HG03442 (cell line): ENCODE measurements around the gene MAP3K20.

Source experiments
- ATAC-seq: cut with Tn5 transposase; IDR thresholded peaks from one replicate; pipeline ENCODE4 v1.9.1; 2021; ENCODE audit warnings: mild to moderate bottlenecking, moderate library complexity; ENCODE audit not compliant: unreplicated experiment

MAP3K20 gene

DNA sequence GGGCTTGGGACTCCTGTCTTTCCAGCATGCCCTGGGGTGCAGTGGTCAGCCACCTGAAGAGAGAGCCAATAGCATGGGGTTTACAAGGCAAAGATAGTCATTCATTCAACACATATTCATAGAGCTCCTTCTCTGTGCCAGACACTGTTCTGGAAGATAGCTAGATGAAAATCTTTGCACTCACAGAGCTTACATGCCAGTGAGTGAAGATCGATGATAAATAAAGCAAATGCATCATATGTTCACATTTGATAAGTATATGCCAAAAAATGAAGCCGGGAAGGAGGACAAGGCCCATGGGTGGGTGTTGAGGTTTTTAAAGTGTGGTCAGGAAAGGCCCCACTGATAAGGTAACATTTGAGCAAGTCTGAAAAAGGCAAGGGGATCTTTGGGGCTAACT is 148.2 kb downstream of the MAP3K20 start:
- no peak for ATAC-seq

DNA sequence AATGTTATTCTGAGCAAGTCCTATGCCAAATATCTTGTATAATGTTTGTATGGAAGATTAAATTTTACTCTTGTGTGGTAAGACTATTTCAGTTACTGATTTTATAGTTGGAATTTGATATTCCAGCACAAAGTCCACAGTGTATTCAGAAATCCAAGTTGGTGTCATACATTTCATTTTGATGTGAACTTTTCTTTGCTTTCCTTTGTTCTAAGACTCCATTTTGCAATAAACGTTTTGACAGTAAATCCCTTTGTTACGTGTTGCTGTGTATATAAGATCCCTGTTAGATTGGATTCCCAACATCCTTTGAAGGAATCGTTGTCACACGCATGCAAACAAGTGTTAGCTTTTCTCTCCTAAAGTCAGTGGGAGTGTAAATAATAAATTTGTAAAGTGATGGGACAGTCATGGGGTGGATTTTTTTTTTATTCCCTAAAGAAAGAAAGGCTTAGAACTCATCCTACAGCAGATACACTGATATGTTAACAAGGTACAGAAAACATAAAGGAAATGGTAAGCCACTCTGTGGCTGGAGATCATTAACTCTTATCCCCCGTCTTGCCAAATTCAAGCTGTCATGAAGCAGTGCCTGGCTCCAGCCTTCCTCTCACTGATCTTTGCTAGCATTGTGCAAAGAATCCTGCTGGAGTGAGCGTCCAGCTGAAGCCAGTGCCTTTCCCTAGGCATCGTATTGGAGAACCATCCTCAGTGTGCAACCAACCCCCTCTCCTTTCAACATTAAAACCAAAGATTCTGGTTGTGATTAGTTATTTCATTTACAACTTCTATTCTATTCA is 151.5 kb downstream of the MAP3K20 start:
- no peak for ATAC-seq

DNA sequence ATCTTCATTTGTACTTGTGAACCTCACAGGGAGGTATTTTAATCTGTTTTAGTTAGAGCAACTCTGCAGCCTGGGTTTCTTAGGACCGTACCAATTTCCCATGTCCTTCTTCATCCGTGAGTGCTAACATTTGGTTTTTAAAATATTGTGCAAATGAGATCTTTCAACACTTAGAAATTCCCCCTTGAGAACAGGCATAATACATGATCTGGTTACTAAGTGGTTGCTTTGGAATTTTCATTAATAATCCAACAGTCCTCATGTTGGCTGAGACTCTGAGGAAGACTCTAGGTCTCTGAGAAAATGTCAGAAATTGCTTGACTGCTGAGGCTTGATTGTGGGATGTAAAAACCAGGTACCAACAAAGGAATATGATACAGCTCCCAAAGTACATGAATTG is 153.4 kb downstream of the MAP3K20 start:
- ATAC-seq = no peak

DNA sequence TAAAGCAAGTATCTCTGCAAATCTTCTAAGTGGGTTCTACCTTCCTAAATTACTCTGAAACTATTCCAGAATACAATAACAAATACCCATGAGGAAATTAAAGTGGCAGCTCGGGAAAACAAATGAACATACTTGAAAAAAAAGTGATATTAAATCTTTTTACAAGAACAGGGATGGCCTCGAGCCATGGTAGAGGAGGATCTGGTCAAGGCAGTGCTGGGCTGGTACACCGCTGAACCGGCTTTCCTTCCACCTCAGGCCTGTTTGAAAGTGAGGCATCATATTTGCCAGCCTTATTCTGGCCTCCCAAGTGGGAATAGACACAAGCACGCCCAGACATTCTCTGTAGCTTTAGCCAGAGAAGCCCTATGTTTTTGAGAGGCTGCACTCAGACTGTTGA is 154.5 kb downstream of the MAP3K20 start:
- ATAC-seq = no peak

DNA sequence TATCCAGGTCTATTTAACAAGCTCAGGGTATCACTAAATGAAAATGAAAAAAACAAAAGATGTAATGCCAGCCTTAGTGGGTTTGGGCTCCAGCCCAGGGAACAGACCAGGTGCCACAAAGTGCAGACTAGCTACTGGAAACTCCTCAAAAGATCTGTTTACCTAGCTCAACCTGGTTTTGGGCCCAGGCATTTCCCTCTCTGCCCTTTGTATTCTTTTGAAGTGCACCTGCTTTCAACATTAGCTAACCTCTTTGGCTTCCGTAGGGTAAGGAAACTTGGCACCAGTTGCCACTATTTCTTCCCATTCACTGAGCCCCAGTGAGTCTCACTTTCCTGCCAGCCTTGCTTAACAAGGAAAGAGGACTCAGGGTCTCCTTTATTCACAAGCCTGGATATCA is 155.4 kb downstream of the MAP3K20 start:
- no peak for ATAC-seq

DNA sequence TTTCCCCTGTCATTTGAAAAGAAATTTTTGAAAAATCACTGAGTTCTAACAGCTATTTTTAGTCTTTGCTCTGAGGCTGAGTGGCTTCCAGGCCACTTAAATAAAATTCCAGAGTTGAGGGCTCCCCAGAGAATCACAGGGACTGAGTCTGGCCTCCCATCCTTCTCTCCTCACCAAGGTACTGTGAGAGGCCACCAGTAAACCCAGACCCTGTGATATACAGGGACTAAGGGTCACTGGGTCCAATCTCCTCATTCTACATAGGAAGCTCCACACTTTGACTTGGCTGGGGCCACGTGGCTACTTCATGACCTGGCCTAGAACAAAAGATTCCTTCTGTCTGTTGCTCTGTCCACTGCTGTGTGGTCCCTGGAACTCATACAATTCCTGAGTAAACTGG is 155.8 kb downstream of the MAP3K20 start:
- no peak for ATAC-seq

DNA sequence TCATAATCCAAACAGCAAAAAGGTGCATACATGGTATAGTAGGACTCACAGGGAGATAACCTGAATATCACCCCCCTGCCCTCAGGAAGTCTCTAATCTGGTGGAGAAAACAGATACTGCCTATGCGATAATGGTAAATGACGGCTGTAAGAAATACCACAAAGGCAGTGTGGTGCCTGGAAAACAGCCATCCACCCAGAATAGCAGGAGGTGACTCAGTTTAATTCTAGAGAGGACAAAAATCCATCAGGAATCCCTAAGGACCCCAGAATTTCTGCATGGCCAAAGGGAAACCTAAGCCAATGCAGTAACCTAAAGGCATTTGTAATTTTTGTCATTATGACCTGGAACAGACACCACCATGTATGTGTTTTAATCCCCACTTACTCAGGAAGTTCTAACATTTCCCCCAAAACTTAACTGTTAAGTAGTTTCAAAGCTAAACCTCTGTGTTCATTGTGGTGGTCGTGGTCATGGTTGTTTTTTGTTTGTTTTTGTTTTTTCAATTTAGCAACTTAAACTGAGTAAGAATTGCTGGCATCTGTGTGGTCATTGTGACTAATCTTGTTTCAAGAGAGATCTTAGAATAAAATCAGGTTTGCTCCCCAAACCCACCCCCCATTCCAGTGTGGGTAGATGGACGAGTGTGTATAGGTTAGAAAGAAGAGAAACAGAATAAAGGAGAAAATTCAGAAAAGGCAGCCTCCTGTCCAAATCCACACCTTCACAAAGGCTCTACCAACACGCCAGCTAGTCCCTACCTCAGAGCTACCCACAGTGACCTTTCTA is 157.5 kb downstream of the MAP3K20 start:
- ATAC-seq = no peak

DNA sequence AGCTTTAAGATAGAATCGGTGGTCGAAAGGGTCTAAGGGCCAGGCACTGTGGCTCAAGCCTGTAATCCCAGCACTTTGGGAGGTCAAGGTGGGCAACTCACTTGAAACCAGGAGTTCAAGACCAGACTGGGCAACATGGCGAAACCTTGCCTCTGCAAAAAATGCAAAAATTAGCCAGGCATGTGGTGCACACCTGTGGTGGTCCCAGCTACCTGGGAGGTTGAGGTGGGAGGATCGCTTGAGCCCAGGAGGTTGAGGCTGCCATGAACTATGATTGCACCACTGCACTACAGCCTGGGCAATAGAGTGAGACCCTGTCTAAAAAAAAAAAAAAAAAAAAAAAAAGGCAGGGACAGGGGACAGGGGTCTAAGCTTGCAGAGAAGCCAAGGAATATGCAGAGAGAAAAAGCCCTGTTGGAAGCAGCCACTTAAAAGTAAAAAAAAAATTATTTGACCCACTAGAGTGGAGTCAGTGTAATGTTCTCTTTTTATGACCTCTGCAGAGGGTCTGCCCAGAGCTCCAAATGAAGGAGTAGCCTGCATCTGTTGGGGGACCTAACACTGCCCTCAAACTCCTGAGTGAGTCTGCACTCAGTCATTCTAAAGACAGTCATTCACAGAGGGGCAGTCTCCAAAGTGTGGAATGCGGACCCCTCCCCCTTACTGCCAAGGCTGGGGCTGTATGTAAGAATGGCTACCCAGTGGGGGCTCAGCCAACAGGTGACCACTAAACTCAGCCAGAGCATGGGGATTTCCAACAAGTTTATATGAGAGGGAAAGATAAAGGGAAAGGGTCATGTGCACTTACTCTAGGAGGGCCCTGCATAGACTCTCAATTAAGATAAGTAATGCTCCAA is 160.5 kb downstream of the MAP3K20 start:
- ATAC-seq = no peak

DNA sequence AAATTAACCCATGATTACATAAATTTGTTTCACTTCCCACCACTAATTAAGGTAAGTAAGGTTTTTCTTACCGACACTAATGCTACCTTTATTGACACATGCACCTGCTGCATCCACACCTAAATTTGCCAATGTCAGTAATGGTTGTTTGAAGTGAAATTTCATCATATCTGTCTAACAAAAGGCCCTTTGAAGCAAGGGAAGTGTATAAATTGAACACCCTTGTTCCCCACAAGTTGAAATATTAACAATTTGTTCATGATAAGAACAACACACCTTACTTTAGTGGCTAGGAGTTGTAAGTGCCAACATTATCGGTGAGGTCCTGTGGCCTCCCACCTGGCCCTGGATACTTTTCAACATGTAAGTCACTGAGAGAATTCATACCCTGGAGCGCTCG is 162.7 kb downstream of the MAP3K20 start:
- ATAC-seq = no peak

DNA sequence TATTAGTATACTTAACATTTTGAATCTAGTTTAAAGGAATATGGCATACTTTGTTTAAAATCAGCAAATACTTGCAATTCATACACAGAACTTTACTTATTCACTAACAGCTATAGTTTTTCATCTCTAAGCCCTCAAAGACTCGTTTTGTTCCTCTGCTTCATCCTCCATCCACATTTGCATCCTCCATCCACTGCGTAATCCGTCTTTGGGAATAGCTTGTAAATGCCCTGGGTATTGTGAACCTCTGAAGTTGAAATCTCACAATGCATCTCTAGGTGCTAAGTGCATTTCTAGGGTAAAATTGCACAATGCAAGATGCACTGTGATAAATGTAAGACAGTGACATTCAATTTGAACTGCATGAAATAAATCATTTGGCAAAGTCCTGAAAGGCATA is 163.2 kb downstream of the MAP3K20 start:
- ATAC-seq = no peak

DNA sequence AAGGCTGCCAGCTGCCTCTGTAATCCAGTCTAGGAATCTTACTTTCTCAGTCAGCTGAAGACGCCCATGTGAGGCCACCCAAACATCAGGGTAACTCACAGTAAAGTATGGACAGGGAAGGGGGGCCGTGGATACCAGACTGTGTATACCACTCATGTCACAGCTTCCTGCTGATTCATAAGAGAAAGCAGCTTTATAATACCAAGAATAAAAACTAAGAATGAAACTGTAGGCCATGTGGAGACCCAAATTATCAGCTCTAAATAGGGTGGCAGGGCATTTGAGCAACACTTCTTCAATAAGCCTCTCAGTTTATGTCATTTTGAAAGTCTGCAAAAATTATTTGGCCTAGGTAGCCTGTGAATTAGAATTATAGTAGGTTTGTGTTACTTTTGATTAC is 164.0 kb downstream of the MAP3K20 start:
- ATAC-seq = peak; percentile 97

DNA sequence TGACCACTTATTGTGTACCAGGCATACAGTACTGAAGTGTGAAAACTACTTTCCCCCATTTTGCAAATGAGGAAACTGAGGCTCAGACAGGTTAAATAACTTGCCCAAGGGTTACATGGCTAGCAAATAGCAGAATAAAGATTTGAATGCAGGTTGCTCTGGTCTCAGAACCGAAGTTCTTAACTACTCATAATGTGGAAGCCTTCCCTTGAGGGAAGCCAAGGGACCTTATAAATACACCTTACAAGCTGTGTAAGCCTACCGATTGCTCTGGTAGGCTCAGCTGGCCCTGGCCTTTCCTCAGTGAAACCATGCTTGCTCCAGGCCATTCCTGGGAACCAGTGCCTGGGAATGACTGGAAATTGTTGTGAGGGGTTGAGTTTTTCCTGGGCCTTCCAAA is 164.4 kb downstream of the MAP3K20 start:
- ATAC-seq = peak; percentile 7

DNA sequence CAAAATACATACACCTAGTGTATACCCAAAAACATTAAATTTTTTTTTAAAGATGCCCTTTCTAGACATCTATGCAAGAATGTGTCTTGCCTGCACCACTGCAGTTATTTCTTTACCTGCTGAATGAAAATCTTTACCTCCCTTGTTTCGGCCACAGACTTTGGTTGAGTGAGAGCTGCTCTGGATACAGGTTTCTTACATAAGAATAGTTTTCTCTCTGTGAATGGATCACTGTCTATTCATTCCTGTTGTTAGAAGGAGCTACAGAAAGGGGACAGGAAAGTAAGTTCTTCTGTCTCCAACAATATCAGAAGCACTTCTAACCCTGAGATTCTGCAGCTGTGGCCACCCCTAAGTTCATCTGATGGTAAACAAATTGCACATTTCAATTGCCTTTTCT is 166.0 kb downstream of the MAP3K20 start:
- ATAC-seq = no peak

DNA sequence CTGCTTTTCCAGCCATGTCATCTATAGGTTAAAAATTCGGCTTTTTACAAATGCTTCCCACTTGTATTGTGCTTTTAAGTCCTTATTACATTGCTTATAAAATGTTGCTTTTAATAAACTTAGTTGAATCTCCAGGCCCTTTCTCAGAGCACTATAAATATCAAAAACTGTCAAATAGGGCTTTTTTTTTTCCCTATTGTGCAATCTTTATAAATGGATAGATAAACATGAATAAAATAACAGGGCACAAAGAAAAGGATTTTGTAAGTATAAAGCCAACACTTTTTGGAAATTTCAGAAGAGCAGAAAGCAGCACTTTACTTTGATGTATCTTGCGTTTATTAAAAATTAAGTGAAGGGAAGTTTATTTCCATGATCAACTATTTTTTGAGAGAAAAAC is 171.5 kb downstream of the MAP3K20 start:
- no peak for ATAC-seq

DNA sequence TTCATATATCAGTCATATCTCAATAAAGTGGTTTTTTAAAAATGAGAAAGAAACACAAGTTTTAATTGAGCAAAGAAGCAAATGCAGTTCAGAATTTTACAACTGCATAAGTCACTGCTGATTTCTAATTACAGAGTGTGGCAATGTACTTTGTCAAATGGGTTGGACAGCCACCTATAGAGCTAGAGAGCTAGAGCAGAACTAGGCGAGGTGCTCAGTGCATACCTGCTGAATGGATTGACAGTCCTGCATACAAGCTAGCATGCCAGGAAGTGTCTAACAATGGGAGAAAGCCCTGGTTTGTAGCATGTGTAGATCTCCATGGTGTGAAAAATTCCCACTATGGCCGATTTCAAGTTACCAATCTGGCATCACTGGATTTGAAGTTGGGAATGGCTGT is 172.7 kb downstream of the MAP3K20 start:
- no peak for ATAC-seq

DNA sequence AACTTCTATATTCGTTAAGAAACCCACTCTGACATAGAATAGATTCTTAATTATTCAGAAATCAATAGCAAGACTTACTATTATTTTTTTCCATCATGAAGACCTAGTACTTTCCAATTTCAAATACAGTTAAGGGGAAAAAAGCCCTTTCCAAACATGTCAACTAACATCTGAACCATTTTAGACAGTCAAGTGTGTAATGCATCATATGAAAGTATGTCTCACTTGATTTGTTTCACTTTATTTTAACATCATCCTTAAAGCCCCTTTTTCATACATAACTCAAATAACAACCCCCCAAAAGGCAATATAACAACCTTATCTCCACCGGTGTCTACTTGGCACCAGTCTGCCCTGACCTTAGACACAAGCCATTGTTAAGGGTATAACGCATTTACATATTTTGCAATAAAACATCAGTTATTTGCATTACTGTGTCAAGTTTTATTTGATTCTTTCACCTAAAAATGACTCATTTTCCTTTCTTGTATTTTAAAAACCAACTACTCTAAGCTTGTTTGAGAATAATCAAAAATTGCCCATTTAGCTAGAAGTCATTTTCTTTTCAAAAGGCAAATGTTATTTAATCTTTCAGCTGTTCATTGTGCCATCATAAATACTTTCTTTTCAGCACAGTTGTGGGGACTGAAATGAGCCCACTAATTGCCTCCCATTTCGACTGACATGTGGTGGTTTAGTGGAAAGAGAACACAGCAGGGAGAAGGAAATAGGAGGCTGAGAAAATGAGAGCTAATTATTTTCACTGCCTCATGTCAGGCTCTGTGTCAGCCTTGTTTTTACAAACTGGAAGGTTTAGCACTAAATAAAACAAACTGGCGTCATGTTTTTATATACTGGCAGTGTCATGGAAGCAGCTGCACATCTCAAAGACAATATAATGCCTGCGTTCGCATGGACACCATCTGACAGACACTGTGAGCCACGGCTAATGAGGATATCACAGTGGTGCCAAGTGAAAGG is 174.3 kb downstream of the MAP3K20 start:
- ATAC-seq = no peak

DNA sequence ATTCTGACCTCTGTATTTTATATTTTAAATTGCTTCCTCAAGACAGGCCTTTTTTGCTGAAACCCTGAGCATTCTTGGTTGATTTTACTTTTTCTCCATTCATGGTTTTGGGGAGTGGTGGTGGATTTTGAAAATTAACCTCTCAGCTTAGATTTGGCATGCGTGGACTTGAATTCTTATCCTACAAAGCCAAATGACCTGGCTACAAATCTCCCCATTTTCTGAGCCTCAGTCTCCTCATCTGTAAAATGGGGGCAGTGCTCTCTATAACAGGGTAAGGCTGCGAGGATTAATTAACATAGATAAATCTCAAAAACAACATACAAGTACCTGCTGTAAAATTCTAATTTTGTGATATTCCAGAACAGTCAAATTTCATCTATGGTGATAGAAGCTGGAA is 175.6 kb downstream of the MAP3K20 start:
- no peak for ATAC-seq

DNA sequence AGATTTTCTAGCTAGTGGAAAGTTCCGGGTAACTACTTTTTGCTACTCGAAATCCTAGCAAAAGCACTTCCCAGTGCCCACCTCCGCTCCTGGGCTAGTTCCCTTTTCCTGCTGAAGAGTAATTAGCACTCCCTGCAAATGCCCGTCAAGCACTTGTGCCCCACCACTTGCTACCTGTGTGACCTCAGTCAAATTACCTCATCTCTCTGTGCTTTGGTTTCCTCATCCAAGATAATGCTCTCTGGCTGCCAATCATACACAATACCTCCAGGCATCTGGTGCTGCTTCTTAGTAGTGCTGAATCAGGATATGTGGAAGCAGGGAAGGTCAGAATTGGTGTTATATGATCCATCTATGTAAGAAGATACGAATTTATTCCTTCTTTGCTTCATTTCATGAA is 176.9 kb downstream of the MAP3K20 start:
- ATAC-seq = no peak

DNA sequence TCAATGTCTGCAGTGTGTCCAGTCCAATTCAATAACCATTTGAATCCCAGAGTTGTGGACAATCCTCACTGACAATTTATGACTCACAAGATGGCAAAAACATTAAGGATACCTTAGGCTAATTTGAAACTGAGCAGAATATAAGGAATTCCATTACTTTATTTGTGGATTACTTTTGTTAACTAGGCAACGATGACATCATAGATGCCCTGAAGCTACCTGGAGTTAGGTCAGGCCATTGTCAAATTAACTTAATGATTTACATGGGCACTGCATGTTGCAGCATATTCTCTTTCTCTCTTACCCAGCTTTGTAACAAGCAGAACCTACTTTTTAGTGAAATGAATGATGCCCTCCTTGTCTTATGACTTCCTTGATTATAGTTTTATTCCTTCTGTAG is 179.0 kb downstream of the MAP3K20 start:
- no peak for ATAC-seq

DNA sequence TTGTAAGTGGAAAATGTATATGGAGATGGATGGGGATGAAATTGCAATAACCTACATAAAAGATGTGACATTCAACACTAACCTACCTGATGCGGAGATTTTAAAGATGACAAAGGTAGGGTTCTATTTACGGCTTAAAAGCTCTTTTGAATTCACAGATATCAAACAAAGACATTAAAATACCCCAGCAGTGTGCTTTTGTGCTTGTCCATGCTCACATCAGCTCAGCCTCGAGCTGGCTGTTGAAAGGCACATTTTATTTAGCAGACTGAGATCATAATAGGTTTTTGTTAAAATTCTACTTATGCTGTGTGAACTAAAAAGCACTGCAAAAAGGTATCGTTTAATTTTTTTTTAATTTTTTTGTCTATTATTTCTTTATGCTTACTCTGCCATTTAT is 183.1 kb downstream of the MAP3K20 start:
- no peak for ATAC-seq
